ENCODE data around the gene SSTR4.

SSTR4 gene

DNA sequence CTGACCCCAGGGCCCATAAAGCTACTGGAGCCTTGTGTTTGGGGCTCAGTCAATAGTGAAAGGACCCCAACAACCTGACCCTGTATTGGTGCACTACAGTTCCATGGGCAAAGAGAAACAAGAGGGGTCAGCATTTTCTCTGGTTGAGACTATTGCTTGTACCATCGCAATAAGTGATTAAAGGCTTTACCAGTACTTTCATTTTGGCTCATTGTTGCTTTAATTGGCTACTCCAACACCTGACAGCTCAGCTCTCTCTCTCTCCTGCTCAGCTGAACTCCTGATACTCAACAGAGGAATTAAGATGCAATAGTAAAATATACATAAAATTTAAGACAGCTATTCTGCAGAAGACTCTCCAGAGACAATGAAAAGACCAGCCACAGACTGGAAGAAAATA, 33.2 kb downstream of the SSTR4 start:
- no peak for FAIRE-seq

DNA sequence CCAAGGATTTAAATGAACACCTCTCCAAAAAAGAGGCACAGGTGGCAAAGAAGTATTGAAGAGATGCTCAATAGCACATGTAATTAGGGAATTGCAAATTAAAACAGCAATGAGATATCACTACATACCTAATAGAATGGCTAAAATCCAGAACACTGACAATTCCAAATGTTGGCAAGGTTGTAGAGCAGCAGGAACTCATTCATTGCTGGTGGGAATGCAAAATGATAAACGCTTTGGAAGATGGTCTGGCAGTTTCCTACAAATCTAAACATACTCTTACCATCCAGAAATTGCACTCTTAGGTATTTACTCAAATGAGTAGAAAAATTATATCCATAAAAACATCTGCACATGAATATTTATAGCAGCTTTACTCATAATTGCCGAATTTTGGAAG, 34.0 kb downstream of the SSTR4 start:
- no peak for FAIRE-seq

DNA sequence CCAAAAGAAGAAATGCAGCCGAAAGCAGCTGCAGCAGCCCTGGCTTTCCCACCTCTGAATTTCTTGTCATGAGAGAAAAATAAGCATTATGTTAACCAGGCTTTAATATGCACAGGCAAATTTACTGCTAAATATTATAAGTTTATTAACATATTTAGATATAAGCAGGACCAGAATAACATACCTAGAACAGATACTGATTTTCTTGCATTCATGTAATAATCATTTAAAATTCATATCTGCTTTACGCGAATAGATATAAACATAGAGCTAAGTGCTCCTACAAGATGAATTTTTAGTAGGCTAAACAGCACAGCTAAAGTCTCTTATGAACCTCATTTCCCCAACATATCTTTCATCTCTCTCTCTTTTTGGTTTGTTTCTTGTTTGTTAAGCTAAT, 36.3 kb downstream of the SSTR4 start:
- no peak for FAIRE-seq

DNA sequence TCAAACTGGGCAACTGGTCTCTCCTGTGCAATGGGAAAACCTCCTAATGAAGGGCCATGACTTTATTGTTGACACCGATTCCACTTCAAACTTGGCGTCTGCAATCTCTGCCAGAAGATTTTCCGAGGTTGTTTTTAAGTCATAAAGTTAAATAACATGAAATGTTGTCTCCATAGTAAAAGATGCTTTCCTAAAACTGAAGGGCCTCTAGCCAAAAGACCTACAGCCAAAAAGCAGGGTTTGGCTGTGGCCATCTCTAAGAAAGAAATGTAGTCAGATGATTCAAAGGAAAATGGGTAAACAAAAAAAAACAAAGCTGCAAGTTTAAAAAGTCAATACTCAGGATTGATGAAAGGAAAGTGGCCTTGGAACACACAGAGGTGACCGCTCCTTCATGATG, 36.9 kb downstream of the SSTR4 start:
- FAIRE-seq = no peak

DNA sequence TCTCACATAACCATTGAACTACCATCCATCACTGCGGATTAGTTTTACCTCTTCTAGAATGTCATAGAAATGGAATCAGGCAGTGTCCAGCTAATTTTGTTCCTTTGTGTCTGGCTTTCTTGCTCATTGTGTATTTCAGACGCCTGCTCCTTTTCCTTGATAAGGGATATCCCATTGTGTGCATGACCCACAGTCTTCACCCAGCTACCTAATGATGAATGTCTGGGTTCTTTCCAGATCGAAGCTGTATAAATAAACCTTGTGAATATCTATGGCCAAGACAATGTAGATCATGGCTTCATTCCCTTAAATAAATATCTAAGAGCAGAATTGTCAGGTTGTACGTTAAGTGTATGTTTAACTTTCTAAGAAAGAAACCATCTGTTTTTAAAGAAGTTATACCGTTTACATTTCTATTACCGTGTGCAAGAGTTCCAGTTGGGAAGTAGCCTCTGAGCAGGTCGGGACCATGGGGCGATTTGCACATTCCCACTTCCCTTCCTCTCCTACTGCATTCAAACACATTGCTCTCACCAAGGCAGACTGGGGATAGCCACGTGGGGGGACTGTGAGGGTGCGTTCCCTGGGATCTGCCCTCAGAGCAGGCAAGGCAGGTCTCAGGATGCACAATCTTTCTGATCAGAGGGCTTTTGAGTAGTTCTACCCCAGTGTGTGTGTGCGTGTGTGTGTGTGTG, 37.9 kb downstream of the SSTR4 start:
- no peak for FAIRE-seq

DNA sequence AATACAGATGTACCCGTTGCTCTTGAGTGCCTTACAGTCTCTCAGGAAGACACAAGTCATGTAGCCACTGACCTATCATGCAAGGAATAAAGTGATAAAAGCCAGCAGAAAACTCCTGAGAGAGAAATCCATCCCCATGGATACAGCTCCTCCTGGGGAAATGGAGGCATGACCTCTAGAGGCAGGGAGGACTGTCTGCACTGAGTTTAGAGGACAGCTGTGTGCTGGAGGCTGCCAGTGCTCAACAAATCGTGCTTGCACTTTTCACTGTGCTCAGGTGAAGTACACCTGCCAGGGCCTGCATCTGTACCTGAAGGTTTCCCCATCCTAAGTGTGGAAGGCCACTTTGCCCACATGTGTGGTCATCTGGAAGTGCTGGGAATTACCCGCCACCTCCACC, 38.9 kb downstream of the SSTR4 start:
- FAIRE-seq = no peak

DNA sequence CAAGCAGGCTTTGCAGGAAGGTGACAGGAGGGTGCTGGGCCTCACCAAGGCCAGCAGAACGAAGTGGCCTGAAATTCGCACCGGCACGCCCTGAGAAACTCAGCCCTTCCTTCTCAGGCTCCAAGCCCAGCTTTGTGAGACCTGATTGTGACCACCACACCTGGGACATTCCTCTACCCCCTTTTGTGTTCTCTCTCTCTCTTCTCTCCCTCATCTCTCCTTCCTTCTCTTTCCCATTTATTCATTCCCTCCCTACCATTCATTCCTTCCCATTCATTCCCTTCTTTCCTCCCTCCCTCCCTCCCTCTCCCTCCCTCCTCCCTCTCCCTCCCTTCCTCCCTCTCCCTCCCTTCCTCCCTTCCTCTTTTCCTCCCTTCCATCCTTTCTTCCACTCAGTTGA, 42.2 kb downstream of the SSTR4 start:
- FAIRE-seq = no peak

DNA sequence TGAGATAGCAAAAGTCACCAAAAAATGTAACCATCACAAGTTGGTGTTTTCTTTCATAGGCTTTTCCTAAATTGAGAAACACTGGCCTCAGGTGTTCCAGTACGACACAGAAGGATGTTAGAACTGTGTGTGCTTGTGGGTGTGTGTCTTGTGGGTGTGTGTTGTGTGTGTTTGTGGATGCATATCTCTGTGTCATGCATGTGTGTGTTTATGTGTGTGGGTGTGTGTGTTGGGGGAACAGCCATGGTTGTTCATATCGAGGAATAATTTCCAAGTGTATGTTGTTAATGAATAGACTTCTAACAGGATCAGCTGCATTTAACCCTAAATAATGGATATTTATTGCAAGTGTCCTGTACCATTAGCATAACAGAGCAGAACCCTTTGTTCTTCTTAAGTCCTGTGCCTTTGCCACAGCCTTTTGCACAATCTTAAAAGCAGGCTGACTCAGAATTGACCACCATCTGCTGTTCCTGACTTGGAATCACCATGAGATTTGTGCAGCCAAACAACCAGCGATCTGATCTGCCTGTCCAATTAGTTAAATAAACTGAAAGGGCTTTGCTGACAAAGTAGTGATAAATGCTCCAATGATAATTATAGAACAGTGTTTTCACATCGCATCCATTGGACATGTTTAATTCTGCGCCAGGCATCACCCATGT, 43.4 kb downstream of the SSTR4 start:
- no peak for FAIRE-seq

DNA sequence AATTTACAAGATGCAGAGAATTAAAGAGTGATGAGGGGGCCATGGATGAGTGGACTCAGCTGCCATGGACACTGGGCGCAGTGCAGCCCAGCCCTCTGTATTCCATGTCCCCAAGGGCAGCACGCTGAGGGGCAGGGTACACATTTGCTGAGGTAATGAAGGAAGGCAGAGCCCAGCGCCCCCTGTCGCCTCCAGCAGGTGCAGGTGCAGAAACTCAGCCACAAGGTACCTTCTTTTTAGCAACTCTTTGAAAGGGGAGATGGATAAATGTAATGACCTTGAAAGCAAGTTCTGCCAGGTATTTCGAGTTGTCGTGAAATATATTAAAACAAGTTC, 43.9 kb downstream of the SSTR4 start:
- FAIRE-seq = no peak

DNA sequence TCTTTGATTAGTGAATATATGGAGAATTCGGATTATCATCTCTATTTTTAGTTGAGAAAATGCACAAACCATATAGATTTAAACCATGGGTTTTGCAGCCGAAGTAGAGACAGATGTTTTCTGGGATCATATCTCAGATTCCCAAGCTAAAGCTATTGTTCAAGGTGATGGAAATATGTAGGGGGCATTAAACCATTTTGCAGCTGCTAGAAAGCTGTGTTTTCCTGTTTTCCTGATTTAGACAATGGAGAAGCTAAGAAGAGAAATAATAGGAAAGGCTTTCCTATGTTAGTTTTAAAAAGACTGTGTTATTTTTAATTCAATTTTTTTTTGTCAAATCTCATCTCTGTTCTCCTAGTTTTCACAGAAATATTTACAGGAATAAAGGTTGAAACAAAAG, 44.8 kb downstream of the SSTR4 start:
- FAIRE-seq = no peak

DNA sequence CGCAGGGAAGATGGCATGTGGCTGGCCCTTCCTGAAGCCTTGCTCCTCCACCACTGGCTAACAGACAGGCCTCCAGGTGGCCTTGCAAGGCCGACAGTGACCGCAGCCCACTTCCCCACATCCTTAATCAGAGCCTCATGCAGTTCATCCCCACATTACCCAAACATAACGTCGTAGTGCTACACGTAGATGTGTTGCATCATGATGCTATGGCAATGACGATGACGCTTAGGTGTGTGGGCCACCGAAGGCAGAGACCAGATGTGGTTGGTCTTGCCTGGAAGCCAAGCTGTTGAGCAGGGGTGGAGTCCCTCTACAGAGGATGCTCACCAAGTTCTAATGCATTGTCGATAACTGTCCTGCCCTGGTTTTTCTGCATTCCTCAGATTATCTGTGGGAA, 45.4 kb downstream of the SSTR4 start:
- no peak for FAIRE-seq

DNA sequence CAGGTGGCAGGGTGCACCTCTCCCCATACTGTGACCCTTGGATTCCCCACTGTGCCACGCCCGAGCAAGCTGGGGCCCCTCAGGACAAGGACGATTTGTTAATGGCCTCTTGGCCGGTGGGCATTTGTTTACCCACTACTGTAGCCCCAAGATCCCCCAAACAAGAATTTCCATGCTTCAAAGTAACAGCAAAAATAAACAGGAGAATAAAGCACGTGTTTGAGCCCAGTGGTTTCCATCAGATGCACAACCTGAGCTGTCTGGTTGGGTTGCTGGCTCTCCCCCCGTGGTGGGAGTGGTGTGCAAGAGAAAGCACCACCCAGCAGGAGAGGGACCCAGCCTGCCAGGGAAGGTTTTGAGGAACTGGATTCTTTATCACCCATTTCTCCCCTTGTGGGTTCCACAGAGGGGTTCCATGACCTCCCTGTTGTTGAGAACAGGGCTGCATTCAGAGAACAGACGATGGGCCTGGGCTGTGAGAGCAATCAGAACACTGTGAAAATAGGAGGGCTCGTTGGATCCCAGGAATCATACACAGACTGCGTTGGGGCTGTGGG, 46.2 kb downstream of the SSTR4 start:
- no peak for FAIRE-seq

DNA sequence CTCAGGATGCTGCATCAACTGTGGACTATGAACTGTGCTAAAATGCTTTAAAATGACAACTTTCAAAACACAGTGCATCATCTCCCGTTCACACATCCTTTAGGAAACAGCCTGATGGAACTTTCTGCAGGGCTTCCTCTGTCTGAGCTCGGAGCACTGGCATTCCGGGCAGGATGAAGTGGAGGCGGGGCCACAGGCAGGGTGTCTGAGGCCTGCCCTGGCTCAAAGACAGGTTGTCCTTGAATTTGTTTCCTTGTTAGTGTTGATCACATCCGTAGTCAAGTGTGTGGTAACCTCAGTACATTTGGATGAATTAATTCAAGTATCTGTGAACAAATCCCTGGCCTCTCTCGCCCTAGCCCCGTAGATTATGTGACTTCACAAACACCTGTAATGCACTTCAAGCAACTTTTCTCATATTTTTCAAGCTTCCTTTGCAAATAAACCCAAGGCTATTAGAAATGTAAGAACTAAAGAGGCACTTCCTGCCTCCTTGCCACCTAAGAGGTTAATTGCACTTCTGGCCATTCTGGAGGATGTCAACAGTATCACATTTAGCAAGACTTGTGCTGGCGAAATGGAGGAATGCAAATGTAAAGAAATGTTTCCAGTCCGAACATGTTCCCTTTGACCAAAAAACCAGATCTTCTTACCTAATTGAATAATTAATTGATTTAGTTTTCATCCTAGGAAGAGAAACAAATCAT, 47.9 kb downstream of the SSTR4 start:
- FAIRE-seq = no peak

DNA sequence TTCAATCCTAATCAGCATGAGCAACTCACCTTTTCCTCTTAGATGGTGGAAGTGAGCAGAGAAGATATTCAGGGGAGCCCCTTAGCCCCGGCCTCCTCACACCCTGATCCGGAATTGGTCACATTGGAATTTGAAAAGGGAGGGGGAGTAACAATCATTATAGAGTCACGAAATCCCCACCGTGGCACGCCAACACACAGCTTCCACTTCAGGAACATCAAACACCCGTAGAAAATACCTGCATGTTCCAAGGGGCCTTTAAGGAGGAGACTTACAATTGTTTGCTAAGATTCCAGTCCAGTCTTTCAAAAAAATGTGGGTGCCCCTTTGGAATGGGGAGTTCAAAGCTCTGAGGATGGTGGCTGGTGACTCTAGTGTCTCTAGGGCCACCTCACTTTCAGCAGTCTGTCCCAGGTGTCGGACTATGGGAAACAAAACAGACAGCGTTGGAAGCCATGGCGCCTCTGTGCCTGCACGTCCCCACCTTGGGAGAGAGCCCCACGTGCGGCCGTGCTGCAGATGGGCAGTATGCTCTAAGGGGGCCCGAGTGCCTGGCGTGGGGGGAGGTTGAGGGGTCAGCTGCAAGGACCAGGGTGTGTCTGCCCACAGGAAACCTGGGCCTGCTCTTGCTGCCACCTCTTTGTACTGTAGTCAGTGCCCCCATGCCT, 48.6 kb downstream of the SSTR4 start:
- FAIRE-seq = no peak

DNA sequence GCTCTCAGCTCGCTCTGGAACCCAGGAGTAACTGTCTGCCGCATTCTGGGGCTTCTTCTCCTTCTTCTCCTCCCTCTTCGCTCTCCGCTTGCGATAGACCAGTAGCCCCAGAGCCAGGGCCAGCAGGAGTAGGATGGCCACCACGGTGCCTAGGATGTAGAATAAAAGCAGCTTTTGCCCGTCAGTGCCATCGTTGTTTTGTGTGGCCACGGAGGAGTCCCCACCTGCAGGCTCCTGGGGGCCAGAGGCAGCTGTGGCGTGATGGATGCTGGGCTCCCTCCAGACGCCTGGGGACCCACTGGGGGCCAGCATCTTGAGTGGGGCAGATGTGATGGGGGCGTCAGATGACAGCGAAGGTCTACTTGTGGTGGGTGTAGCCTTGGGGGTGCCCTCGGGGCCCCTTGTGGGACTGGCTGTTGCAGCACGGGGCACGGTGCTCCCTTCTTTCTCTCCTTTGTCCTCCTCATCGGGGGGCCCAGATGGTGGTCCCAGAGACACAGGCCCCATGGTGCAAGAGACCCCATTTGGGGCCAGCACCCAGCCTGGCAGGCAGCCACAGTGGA, 49.3 kb downstream of the SSTR4 start:
- FAIRE-seq = no peak

DNA sequence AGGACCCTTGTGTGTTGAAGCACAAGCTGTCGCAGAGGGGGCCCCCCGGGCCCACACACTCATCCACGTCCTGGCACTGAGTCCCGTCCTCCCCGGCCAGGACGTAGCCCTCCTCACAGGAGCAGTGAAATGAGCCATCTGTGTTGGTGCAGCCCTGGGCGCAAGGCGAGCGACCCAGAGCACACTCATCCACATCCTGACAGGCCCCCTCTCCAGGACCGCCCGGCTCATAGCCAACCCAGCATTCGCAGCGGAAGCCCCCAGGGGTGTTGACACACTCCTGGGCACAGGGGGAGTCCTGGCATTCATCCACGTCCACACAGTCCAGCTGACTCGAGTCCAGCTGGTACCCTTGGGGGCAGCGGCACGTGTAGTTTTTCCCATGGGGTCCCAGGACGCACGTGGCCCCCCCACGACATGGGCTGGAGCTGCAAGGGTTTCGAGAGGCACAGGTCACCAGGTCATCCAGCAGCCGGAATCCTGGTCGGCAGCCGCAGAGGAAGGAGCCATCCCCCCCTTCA, 49.8 kb downstream of the SSTR4 start:
- FAIRE-seq = no peak

DNA sequence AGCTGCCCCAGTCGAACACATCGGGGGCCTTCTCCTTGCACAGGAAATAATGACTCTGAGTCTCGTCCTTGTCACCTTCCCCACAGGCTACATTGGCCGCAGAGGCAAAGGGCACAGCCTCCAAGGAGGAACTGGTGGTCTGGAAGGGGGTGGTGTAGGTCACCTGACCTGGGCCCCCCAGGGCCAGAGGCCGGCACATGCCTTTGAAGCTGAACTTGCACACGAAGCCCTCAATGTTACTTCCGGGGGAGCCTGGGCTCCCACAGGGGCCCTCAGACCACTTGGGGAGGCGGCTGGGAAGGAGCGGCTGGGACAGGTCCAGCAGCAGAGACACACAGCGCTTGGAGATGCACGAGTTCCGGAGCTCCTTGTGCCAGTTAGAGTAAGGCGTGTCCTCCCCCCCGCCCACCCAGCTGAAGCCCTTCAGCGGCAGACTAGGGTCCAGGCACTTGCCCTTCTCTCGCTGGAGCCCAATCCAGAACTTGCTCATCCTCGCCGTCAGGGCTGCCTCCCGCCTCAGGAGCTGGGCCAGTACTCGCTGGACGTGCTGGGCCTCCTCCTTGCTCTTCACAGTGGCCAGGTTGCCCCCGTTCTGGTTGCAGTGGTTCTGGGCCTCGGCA, 50.4 kb downstream of the SSTR4 start:
- no peak for FAIRE-seq

DNA sequence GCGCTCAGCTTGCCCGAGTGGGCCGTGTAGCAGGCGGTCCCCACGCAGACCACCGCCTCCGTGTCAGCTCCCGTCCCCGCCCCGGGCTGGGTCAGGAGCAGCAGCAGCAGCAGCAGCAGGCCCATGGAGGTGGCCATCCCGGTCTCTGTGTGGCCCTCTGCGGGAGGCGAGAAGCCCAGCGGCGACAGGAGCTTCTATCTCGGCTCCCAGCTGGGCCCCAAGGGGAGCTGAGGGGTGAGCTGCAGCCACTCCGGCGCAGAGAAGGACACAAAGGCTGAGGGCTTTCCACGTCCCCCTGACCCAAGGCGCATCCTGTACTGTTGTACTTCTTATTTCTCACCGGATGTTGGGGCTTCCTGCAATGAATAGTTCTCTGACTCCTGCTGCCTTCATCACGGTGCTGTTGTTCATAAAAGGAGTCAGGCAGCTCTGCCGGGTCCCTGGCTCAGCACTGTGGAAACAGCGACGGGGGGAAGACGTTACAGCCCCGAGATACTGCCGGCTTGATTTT, 51.0 kb downstream of the SSTR4 start, which contains the start of gene CD93:
TSS of gene CD93 (minus strand) at position 269 of the 511 bp plus-strand sequence. CDS start at position 137, 132 bp downstream.
- no peak for FAIRE-seq

DNA sequence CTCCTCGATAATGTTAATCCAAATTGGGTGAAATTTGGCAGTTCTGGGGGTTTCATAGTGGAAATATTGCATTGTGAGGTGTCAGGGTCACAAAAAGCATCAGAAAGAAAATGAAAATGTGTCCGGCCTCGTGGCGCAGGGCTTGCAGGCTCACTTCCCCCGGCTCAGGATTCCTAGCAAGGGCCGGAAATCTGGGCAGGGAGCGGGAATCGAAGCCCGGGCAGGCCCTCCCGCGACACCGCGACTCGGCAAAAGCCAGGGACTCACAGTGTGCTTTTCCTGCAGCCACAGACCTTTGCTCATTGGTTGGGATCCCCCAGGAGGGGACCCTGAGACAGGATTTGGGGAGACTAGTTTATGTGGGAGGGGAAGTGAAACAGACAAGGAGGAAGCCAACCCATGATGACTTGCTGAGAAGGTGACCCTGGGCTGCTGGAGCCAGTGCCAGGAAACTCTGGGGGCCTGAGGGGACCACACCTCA, 51.9 kb downstream of the SSTR4 start:
- no peak for FAIRE-seq

DNA sequence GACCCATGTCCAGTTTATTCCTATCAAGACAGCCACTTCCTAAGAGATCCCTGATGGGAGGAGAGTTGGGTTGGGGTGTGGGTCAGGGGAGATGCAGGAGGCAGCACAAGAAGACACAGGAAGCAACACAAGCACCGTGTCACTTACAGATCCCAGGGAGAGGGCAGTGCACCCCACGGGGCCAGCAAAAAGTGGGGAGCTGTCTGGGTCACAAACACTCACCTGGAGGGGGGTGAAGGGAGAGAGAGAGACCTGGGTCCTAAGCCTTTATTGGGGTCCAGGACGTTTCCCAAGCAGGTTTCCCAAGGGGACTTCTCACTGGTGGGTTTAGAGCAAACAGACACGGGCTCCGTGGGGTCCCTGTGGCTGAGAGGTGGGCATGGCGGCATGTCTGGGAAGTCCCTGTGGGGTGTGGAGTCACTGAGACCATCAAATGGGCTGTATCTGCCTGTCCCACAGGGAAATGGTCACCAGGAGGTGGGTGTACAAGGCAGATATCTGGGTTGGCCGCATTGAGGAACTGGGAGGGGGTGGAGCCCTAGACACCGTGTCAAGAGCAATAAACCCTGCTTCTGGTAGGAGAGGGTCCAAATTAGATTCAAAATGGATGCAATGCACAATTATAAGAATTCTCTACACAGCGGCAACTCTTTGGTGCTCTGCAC, 52.6 kb downstream of the SSTR4 start:
- no peak for FAIRE-seq
